ENCODE data around the gene CD96.

GRCh38 chr3:111613294-111613693 is 71.3 kb downstream of the CD96 start:
- TF ChIP-seq POLR2A (IDR thresholded peaks at IDR 0.05) (no peak), CTCF (IDR thresholded peaks at IDR 0.05) (no peak)
